ENCODE data around the gene HERC4.
A peak's percentile ranks its signal among the peaks of the same experiment; 100 is the strongest.

The HERC4 gene

GRCh38 chr10:68106656-68107055 lies 31.6 kb upstream of the HERC4 start:
- no peak overlapping the region for H3K4me2 ChIP-seq (ENCODE audit: low read depth, low read length, poor library complexity, severe bottlenecking)
- H3K4me1 ChIP-seq (ENCODE audit: insufficient read depth, low read length, poor library complexity, severe bottlenecking): no peaks in the 10 kb centered on the region
- H3K36me3 ChIP-seq (ENCODE audit: insufficient read depth, low read length): no peaks in the 10 kb centered on the region
- TF ChIP-seq EZH2phosphoT487 (IDR thresholded peaks at IDR 0.05; ENCODE audit: borderline replicate concordance) (no peak), CTCF (conservative IDR thresholded peaks at IDR 0.05; ENCODE audit: low read length) (no peak)
- H3K9me2 ChIP-seq (replicated peaks; ENCODE audit: low read depth, low read length): no peaks in the 10 kb centered on the region
- H3F3A ChIP-seq (ENCODE audit: low read depth): no peaks in the 10 kb centered on the region
- no peak overlapping the region for H3K9ac ChIP-seq (ENCODE audit: low read depth, low read length, poor library complexity, severe bottlenecking)
- H3K79me2 ChIP-seq (ENCODE audit: insufficient read depth, low read length): no peaks in the 10 kb centered on the region
- H3K4me3 ChIP-seq (ENCODE audit: low read length, poor library complexity, severe bottlenecking): no peak overlapping the region
- no peaks in the 10 kb centered on the region for H3K9me3 ChIP-seq (ENCODE audit: insufficient read depth, low read depth, low read length)
- H3K27me3 ChIP-seq (ENCODE audit: insufficient read depth, low read length, poor library complexity, severe bottlenecking): no peaks in the 10 kb centered on the region
- H4K20me1 ChIP-seq (ENCODE audit: insufficient read depth, low read length, poor library complexity, severe bottlenecking): no peaks in the 10 kb centered on the region
- H2AFZ ChIP-seq (ENCODE audit: low read length): 0 out of 2 replicates have a peak overlapping the region, but pooled peaks have one; percentile 18

DNA sequence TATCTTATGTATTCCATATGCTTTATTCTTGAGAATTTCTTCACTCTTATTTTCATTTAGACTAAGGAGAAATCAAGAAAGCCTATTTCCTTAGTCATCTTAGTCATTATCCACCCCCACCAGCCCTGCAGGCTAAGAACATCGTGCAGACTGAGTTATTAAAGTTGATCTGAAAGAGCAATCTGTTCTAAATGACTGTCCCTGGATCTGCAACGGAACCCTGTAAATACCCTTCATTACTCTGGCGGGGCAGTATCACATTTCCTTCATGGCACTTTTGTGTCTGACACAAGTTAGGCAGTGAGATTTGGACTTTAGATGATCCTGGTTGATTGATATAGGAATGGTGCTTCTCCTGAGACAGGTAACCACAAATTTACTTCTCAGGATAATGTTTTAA lies 30.7 kb upstream of the HERC4 start:
- Histone ChIP-seq H3K4me1 (ENCODE audit: insufficient read depth, low read length, poor library complexity, severe bottlenecking) (no peaks in the 10 kb centered on the region), H4K20me1 (ENCODE audit: insufficient read depth, low read length, poor library complexity, severe bottlenecking) (no peaks in the 10 kb centered on the region), H3F3A (ENCODE audit: low read depth) (no peaks in the 10 kb centered on the region), H3K27me3 (ENCODE audit: insufficient read depth, low read length, poor library complexity, severe bottlenecking) (no peaks in the 10 kb centered on the region), H3K9me3 (ENCODE audit: insufficient read depth, low read depth, low read length) (no peaks in the 10 kb centered on the region), H3K9me2 (replicated peaks; ENCODE audit: low read depth, low read length) (no peaks in the 10 kb centered on the region), H3K4me3 (ENCODE audit: low read length, poor library complexity, severe bottlenecking) (no peak overlapping the region), H3K4me2 (ENCODE audit: low read depth, low read length, poor library complexity, severe bottlenecking) (no peak overlapping the region), H3K36me3 (ENCODE audit: insufficient read depth, low read length) (no peaks in the 10 kb centered on the region), H3K79me2 (ENCODE audit: insufficient read depth, low read length) (no peaks in the 10 kb centered on the region), H2AFZ (ENCODE audit: low read length) (no peak overlapping the region), H3K9ac (ENCODE audit: low read depth, low read length, poor library complexity, severe bottlenecking) (no peak overlapping the region)
- no peak for TF ChIP-seq EZH2phosphoT487 (IDR thresholded peaks at IDR 0.05; ENCODE audit: borderline replicate concordance)
- no peak for TF ChIP-seq CTCF (conservative IDR thresholded peaks at IDR 0.05; ENCODE audit: low read length)

- Histone ChIP-seq H2AFZ (ENCODE audit: low read length) (no peak overlapping the region), H3K79me2 (ENCODE audit: insufficient read depth, low read length) (no peaks in the 10 kb centered on the region), H3K36me3 (ENCODE audit: insufficient read depth, low read length) (no peaks in the 10 kb centered on the region), H3F3A (ENCODE audit: low read depth) (no peaks in the 10 kb centered on the region), H3K9me2 (replicated peaks; ENCODE audit: low read depth, low read length) (no peaks in the 10 kb centered on the region), H3K9ac (ENCODE audit: low read depth, low read length, poor library complexity, severe bottlenecking) (no peak overlapping the region), H4K20me1 (ENCODE audit: insufficient read depth, low read length, poor library complexity, severe bottlenecking) (no peaks in the 10 kb centered on the region), H3K27me3 (ENCODE audit: insufficient read depth, low read length, poor library complexity, severe bottlenecking) (no peaks in the 10 kb centered on the region), H3K4me2 (ENCODE audit: low read depth, low read length, poor library complexity, severe bottlenecking) (no peak overlapping the region), H3K4me3 (ENCODE audit: low read length, poor library complexity, severe bottlenecking) (no peak overlapping the region), H3K9me3 (ENCODE audit: insufficient read depth, low read depth, low read length) (no peaks in the 10 kb centered on the region), H3K4me1 (ENCODE audit: insufficient read depth, low read length, poor library complexity, severe bottlenecking) (no peaks in the 10 kb centered on the region)
- TF ChIP-seq CTCF (conservative IDR thresholded peaks at IDR 0.05; ENCODE audit: low read length): no peak
- no peak for TF ChIP-seq EZH2phosphoT487 (IDR thresholded peaks at IDR 0.05; ENCODE audit: borderline replicate concordance)
Observed at GRCh38 chr10:68103901-68104300, 28.8 kb upstream of the HERC4 start.

Measured in Loucy (cell line).